ENCODE data around the gene KIAA1549. TPM values are rescaled to one million over a fixed set of nuclear protein-coding genes. Genes with fewer than 3 reads are reported as not detected.

Gene KIAA1549
- total RNA-seq, 1 experiment from 2014 or later: 14.1 TPM

GRCh38 chr7:138961159-138961558 is 20.0 kb downstream of the KIAA1549 start:
- Histone ChIP-seq H3K4me1 (ENCODE audit: control insufficient read depth, insufficient read depth, low read length) (peaks cover 4% of the 10 kb centered on the region; the same call in 1 of the 2 replicates), H3K4me3 (ENCODE audit: low read depth in 2 of 2, low read length in 2 of 2) (no peak overlapping the region), H3K27ac (ENCODE audit: low read length) (no peak overlapping the region), H3K9me3 (ENCODE audit: control insufficient read depth, insufficient read depth, low read depth, low read length) (no peaks in the 10 kb centered on the region), H3K36me3 (ENCODE audit: control insufficient read depth, insufficient read depth, low read length) (no peaks in the 10 kb centered on the region), H3K27me3 (ENCODE audit: control insufficient read depth, insufficient read depth, low read length) (no peaks in the 10 kb centered on the region)
- intact Hi-C loops (cut with micrococcal nuclease; ENCODE audit: unreplicated experiment): no loop called here
- TF ChIP-seq SIN3A (IDR thresholded peaks at IDR 0.05; ENCODE audit: borderline replicate concordance, insufficient read depth, low read depth, low read length) (no peak), REST (IDR thresholded peaks at IDR 0.05; ENCODE audit: insufficient read depth in 1 of 2, low read depth in 2 of 2, low read length in 1 of 2) (no peak), CTCF (IDR thresholded peaks at IDR 0.05) (no peak), POLR2AphosphoS5 (IDR thresholded peaks at IDR 0.05; ENCODE audit: low read depth, low read length) (no peak), TCF7L2 (IDR thresholded peaks at IDR 0.05; ENCODE audit: low read depth, low read length) (no peak)
- ChIA-PET CTCF (no interaction called here), POLR2A (no interaction called here)
- in situ Hi-C loops (cut with HindIII; ENCODE audit: low pct_unique_long_range_greater_than_20kb, low sequenced_read_pairs): no loop called here
- DNase-seq (ENCODE audit: low read depth, low spot score) (no peak), ATAC-seq (no peak)
- BruUV-seq (replicated peaks): no TSS peak

DNA sequence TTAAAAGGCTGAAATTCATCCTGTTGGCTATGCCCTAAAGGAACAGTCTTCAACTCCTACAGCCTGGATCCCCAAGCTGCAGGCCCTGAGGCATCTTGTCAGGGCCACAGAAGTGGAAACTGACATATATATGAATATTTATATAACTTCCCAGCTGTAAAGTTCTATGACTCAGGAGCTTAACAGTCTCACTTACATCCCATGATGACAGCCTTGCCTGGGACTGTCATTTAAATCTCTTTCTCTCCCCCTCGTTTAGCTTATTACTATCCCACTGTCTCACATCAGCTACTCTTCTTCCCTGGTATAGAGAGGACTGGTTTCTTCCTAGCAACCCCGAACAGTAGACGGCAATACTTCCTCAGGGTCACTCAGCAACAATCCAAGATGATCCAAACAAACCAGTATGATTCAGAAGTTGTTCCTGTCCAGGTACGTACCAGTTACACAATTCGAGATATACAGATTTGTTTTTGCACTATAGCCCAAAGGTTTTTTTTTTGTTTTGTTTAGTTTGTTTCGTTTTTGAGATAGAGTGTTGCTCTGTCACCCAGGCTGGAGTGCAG is 22.7 kb downstream of the KIAA1549 start:
- in situ Hi-C loops (cut with HindIII; ENCODE audit: low pct_unique_long_range_greater_than_20kb, low sequenced_read_pairs): no loop called here
- CTCF ChIA-PET: no interaction called here

More for the DNA sequence above, 22.7 kb downstream of the KIAA1549 start:
- Histone ChIP-seq H3K4me1 (ENCODE audit: control insufficient read depth, insufficient read depth, low read length) (peaks cover 4% of the 10 kb centered on the region; the same call in 1 of the 2 replicates), H3K27me3 (ENCODE audit: control insufficient read depth, insufficient read depth, low read length) (no peaks in the 10 kb centered on the region), H3K4me3 (ENCODE audit: low read depth in 2 of 2, low read length in 2 of 2) (no peak overlapping the region), H3K36me3 (ENCODE audit: control insufficient read depth, insufficient read depth, low read length) (no peaks in the 10 kb centered on the region), H3K9me3 (ENCODE audit: control insufficient read depth, insufficient read depth, low read depth, low read length) (no peaks in the 10 kb centered on the region), H3K27ac (ENCODE audit: low read length) (no peak overlapping the region)
- ATAC-seq (no peak), DNase-seq (ENCODE audit: low read depth, low spot score) (no peak)
- intact Hi-C loops (cut with micrococcal nuclease; ENCODE audit: unreplicated experiment): no loop called here
- no TSS peak for BruUV-seq (replicated peaks)
- TF ChIP-seq TCF7L2 (IDR thresholded peaks at IDR 0.05; ENCODE audit: low read depth, low read length): no peak
- no peak for TF ChIP-seq CTCF (IDR thresholded peaks at IDR 0.05)
- no peak for TF ChIP-seq POLR2AphosphoS5 (IDR thresholded peaks at IDR 0.05; ENCODE audit: low read depth, low read length)
- TF ChIP-seq REST (IDR thresholded peaks at IDR 0.05; ENCODE audit: insufficient read depth in 1 of 2, low read depth in 2 of 2, low read length in 1 of 2): no peak
- POLR2A ChIA-PET: no interaction called here
